HEK293 (cell line): ENCODE measurements around the gene CCSER1.

ENCODE experiments used
- GLIS1 ChIP-seq: fragments of 450-650 bp; formaldehyde crosslinking; IDR thresholded peaks from 2 replicates; pipeline ENCODE4 v1.5.1; 2016; ENCODE audit warnings: missing biosample characterization, missing genetic modification characterization
- GLIS2 ChIP-seq: fragments of 450-650 bp; formaldehyde crosslinking; IDR thresholded peaks from 2 replicates; pipeline ENCODE4 v1.5.1; 2016; ENCODE audit warnings: missing biosample characterization, missing genetic modification characterization
- RBAK ChIP-seq: fragments of 450-650 bp; formaldehyde crosslinking; IDR thresholded peaks from 2 replicates; pipeline ENCODE4 v1.5.1; 2016; ENCODE audit warnings: missing biosample characterization, missing genetic modification characterization
- TRIM28 ChIP-seq: IDR thresholded peaks from 2 replicates; pipeline ENCODE4 v1.6.1; 2011; ENCODE audit warnings: low read length, control low read depth, borderline replicate concordance
- YY2 ChIP-seq: fragments of 450-650 bp; formaldehyde crosslinking; IDR thresholded peaks from 2 replicates; pipeline ENCODE4 v1.5.1; 2016; ENCODE audit warnings: missing biosample characterization, missing genetic modification characterization
- ZBTB8A ChIP-seq: fragments of 450-650 bp; formaldehyde crosslinking; IDR thresholded peaks from 2 replicates; pipeline ENCODE4 v1.5.1; 2016; ENCODE audit warnings: missing biosample characterization, missing genetic modification characterization
- ZNF274 ChIP-seq, 2 experiments: fragments of 200-500 bp in 1 of 2; fragments of 450-650 bp in 1 of 2; sonication (Bioruptor generic) in 1 of 2; formaldehyde crosslinking in 1 of 2; IDR thresholded peaks; 2 replicates each; pipeline versions ENCODE4 v1.5.1 to v1.6.1; 2014 to 2016; ENCODE audit warnings: borderline replicate concordance in 1 of 2, inconsistent platforms in 1 of 2, low read length in 1 of 2, missing biosample characterization in 1 of 2, missing genetic modification characterization in 1 of 2
- ZNF324 ChIP-seq: fragments of 450-650 bp; formaldehyde crosslinking; IDR thresholded peaks from 2 replicates; pipeline ENCODE4 v1.5.1; 2016; ENCODE audit warnings: missing biosample characterization, missing genetic modification characterization
- ZNF561 ChIP-seq: fragments of 450-650 bp; IDR thresholded peaks from 2 replicates; pipeline ENCODE4 v1.5.1; 2018; ENCODE audit warnings: missing biosample characterization, missing genetic modification characterization, borderline replicate concordance
- TF ChIP-seq, protein P1 (sequence below): fragments of 450-650 bp; formaldehyde crosslinking; IDR thresholded peaks from 2 replicates; pipeline ENCODE4 v1.5.1; 2016; ENCODE audit warnings: missing biosample characterization, missing genetic modification characterization
- TF ChIP-seq, protein P2 (sequence below): fragments of 450-650 bp; formaldehyde crosslinking; IDR thresholded peaks from 2 replicates; pipeline ENCODE4 v1.5.1; 2016; ENCODE audit warnings: missing biosample characterization, missing genetic modification characterization

DNA sequence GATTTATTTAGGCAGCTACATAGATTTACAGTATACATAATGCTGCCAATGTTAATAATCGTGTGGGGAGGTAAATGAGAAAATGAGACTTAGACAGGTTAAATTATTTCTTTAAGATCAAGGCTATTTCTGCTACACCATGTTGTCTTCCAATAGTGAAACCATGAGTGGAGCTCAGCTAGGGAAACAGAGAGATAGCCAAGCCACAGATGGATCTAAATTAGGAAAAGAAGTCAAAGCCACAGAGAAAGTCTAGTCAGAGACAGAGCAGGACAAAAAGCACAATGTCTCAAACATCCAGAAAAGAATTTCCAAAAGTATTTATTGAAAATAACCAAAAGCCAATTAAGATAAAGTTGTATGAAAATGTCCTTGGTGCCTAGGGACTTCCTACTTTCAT, 1309.4 kb downstream of the CCSER1 start:
- no peak for TF ChIP-seq ZNF274 (IDR thresholded peaks at IDR 0.05; ENCODE audit: low read length)
- no peak for TF ChIP-seq ZNF274 (tag by site-specific recombination; IDR thresholded peaks at IDR 0.05; ENCODE audit: borderline replicate concordance)
- TF ChIP-seq ZNF324 (tag by site-specific recombination), result no peak
- no peak for TF ChIP-seq ZNF561 (tag by site-specific recombination)
- no peak for TF ChIP-seq GLIS1 (tag by site-specific recombination)
- TF ChIP-seq GLIS2, result no peak
- TF ChIP-seq, protein P1, sequence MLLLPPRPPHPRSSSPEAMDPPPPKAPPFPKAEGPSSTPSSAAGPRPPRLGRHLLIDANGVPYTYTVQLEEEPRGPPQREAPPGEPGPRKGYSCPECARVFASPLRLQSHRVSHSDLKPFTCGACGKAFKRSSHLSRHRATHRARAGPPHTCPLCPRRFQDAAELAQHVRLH (tag by site-specific recombination), result no peak
- TF ChIP-seq ZBTB8A (tag by site-specific recombination), result no peak
- TF ChIP-seq TRIM28, result no peak
- TF ChIP-seq RBAK, result no peak
- TF ChIP-seq YY2 (tag by site-specific recombination), result no peak
- TF ChIP-seq, protein P2, sequence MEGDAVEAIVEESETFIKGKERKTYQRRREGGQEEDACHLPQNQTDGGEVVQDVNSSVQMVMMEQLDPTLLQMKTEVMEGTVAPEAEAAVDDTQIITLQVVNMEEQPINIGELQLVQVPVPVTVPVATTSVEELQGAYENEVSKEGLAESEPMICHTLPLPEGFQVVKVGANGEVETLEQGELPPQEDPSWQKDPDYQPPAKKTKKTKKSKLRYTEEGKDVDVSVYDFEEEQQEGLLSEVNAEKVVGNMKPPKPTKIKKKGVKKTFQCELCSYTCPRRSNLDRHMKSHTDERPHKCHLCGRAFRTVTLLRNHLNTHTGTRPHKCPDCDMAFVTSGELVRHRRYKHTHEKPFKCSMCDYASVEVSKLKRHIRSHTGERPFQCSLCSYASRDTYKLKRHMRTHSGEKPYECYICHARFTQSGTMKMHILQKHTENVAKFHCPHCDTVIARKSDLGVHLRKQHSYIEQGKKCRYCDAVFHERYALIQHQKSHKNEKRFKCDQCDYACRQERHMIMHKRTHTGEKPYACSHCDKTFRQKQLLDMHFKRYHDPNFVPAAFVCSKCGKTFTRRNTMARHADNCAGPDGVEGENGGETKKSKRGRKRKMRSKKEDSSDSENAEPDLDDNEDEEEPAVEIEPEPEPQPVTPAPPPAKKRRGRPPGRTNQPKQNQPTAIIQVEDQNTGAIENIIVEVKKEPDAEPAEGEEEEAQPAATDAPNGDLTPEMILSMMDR, result no peak
